Stimulated activated naive B cell treated with anti-CD40 and anti-IgM and Interleukin-4, amounts not matched to agents 10 μg/mL and 1 μg/mL and 100 μg/mL, for 72 hours (primary cell): ENCODE measurements around the gene ZXDA.
A peak's percentile ranks its signal among the peaks of the same experiment; 100 is the strongest.

Source experiments
- ATAC-seq, 2 donors: fragments of 150-1000 bp; cut with Tn5 transposase; replicated peaks; 2 replicates each; pipeline ENCODE4 v1.10.0; 2021; ENCODE audit warnings: moderate library complexity in 1 of 2
- DNase-seq: peaks from one replicate; pipeline ENCODE4 v3.0.0; 2021
- H3K27ac Mint-ChIP-seq: one replicate; pipeline ENCODE4 v1.8.0; 2022; ENCODE audit warnings: mild to moderate bottlenecking, mixed read lengths
- H3K27me3 Mint-ChIP-seq, 2 donors: one replicate each; pipeline ENCODE4 v1.8.0; 2022; ENCODE audit warnings: mixed read lengths in 2 of 2
- H3K36me3 Mint-ChIP-seq, 2 donors: one replicate each; pipeline ENCODE4 v1.8.0; 2022; ENCODE audit warnings: mixed read lengths in 2 of 2, mild to moderate bottlenecking in 1 of 2
- H3K4me1 Mint-ChIP-seq, 2 donors: one replicate each; pipeline ENCODE4 v1.8.0; 2022; ENCODE audit warnings: mixed read lengths in 2 of 2, mild to moderate bottlenecking in 1 of 2
- H3K4me3 Mint-ChIP-seq, 2 donors: one replicate each; pipeline ENCODE4 v1.8.0; 2022; ENCODE audit warnings: mild to moderate bottlenecking in 2 of 2, mixed read lengths in 2 of 2, moderate library complexity in 1 of 2
- H3K9me3 Mint-ChIP-seq, 2 donors: one replicate each; pipeline ENCODE4 v1.8.0; 2022; ENCODE audit warnings: mixed read lengths in 2 of 2, mild to moderate bottlenecking in 1 of 2

Gene ZXDA

GRCh38 chrX:57904176-57904880 is 5.9 kb downstream of the ZXDA start:
- no peak for DNase-seq
- Mint-ChIP-seq H3K27ac (no peak overlapping the region), H3K27me3 (no peaks in the 10 kb centered on the region), H3K36me3 (peaks cover 4 to 7% of the 10 kb centered on the region in 2 donors), H3K4me1 (peaks cover 6 to 27% of the 10 kb centered on the region in 2 donors), H3K9me3 (no peaks in the 10 kb centered on the region), H3K4me3 (no peak overlapping the region)
- ATAC-seq, result no peak

- Mint-ChIP-seq H3K27ac (no peak overlapping the region), H3K27me3 (no peaks in the 10 kb centered on the region), H3K36me3 (peaks cover 4 to 7% of the 10 kb centered on the region in 2 donors), H3K4me3 (no peak overlapping the region), H3K9me3 (no peaks in the 10 kb centered on the region), H3K4me1 (peaks cover 6 to 27% of the 10 kb centered on the region in 2 donors)
- ATAC-seq, result peak; percentile 75 to 82
- DNase-seq, result no peak
These were observed 7.6 kb downstream of the ZXDA start for GRCh38 chrX:57902633-57903032.

- DNase-seq (no peak), ATAC-seq (no peak)
- peaks cover 6 to 7% of the 10 kb centered on the region in 2 donors for H3K36me3 Mint-ChIP-seq
- peaks cover 0 to 2% of the 10 kb centered on the region in 2 donors for H3K9me3 Mint-ChIP-seq
- H3K27me3 Mint-ChIP-seq, result no peaks in the 10 kb centered on the region
- H3K4me3 Mint-ChIP-seq, result no peak overlapping the region
- peaks cover 3 to 19% of the 10 kb centered on the region in 2 donors for H3K4me1 Mint-ChIP-seq
- H3K27ac Mint-ChIP-seq, result no peak overlapping the region
These were observed 8.8 kb downstream of the ZXDA start for GRCh38 chrX:57901466-57901865.

GRCh38 chrX:57900975-57901374 is 9.3 kb downstream of the ZXDA start:
- H3K36me3 Mint-ChIP-seq, result peaks cover 3 to 4% of the 10 kb centered on the region in 2 donors
- DNase-seq (no peak), ATAC-seq (no peak)
- H3K4me1 Mint-ChIP-seq, result peaks cover 1 to 14% of the 10 kb centered on the region in 2 donors
- H3K4me3 Mint-ChIP-seq, result no peak overlapping the region
- peaks cover 0 to 3% of the 10 kb centered on the region in 2 donors for H3K9me3 Mint-ChIP-seq
- no peaks in the 10 kb centered on the region for H3K27me3 Mint-ChIP-seq
- no peak overlapping the region for H3K27ac Mint-ChIP-seq

GRCh38 chrX:57899906-57900305 is 10.4 kb downstream of the ZXDA start:
- peaks cover 0 to 14% of the 10 kb centered on the region in 2 donors for H3K4me1 Mint-ChIP-seq
- ATAC-seq (no peak), DNase-seq (no peak)
- H3K27me3 Mint-ChIP-seq, result no peaks in the 10 kb centered on the region
- H3K4me3 Mint-ChIP-seq, result no peak overlapping the region
- peaks cover 0 to 5% of the 10 kb centered on the region in 2 donors for H3K9me3 Mint-ChIP-seq
- no peak overlapping the region for H3K27ac Mint-ChIP-seq
- H3K36me3 Mint-ChIP-seq, result peaks cover 3 to 7% of the 10 kb centered on the region in 2 donors

GRCh38 chrX:57899064-57899463 is 11.2 kb downstream of the ZXDA start:
- Mint-ChIP-seq H3K27me3 (no peaks in the 10 kb centered on the region), H3K9me3 (peaks cover 0 to 5% of the 10 kb centered on the region in 2 donors), H3K4me1 (peaks cover 3 to 22% of the 10 kb centered on the region in 2 donors), H3K4me3 (no peak overlapping the region), H3K36me3 (peaks cover 3 to 7% of the 10 kb centered on the region in 2 donors), H3K27ac (no peak overlapping the region)
- ATAC-seq (no peak), DNase-seq (no peak)

- no peak overlapping the region for H3K27ac Mint-ChIP-seq
- no peaks in the 10 kb centered on the region for H3K4me1 Mint-ChIP-seq
- ATAC-seq, result no peak
- peaks cover 11 to 17% of the 10 kb centered on the region in 2 donors for H3K9me3 Mint-ChIP-seq
- DNase-seq, result no peak
- peaks cover 10 to 14% of the 10 kb centered on the region in 2 donors for H3K36me3 Mint-ChIP-seq
- H3K4me3 Mint-ChIP-seq, result no peak overlapping the region
- no peaks in the 10 kb centered on the region for H3K27me3 Mint-ChIP-seq
These were observed 38.8 kb downstream of the ZXDA start for GRCh38 chrX:57871463-57871862.
